PC-9 (cell line): ENCODE data around the gene PCDHGA1.

Source experiments
- EZH2 ChIP-seq: fragments of 200-600 bp; sonication (generic); IDR thresholded peaks from 2 replicates; pipeline ENCODE4 v1.8.0; 2017; ENCODE audit warnings: antibody characterized with exemption, low read depth
- TF ChIP-seq, protein P1 (sequence below): fragments of 200-600 bp; sonication (generic); conservative IDR thresholded peaks from 2 replicates; pipeline ENCODE4 v1.6.1; 2017; ENCODE audit warnings: mixed run types, antibody characterized with exemption, mild to moderate bottlenecking, moderate library complexity

DNA sequence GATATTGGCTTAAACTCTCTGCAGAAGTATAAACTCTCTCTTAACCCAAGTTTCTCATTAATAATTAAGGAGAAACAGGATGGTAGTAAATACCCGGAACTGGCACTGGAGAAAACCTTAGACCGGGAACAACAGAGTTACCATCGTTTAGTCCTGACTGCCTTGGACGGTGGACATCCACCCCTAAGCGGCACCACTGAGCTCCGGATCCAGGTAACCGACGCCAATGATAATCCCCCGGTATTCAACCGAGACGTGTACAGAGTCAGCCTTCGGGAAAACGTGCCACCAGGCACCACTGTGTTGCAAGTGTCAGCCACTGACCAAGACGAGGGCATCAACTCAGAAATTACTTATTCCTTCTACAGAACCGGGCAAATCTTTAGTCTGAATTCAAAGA is 68.3 kb downstream of the PCDHGA1 start:
- TF ChIP-seq, protein P1, sequence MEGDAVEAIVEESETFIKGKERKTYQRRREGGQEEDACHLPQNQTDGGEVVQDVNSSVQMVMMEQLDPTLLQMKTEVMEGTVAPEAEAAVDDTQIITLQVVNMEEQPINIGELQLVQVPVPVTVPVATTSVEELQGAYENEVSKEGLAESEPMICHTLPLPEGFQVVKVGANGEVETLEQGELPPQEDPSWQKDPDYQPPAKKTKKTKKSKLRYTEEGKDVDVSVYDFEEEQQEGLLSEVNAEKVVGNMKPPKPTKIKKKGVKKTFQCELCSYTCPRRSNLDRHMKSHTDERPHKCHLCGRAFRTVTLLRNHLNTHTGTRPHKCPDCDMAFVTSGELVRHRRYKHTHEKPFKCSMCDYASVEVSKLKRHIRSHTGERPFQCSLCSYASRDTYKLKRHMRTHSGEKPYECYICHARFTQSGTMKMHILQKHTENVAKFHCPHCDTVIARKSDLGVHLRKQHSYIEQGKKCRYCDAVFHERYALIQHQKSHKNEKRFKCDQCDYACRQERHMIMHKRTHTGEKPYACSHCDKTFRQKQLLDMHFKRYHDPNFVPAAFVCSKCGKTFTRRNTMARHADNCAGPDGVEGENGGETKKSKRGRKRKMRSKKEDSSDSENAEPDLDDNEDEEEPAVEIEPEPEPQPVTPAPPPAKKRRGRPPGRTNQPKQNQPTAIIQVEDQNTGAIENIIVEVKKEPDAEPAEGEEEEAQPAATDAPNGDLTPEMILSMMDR: no peak
- no peak for TF ChIP-seq EZH2
